Upper lobe of left lung (tissue), 4 donors: ENCODE results near the gene DEFB110.

Experiments used
- EP300 ChIP-seq, 4 donors: sonication (generic); formaldehyde crosslinking; IDR thresholded peaks; one replicate each; pipeline ENCODE4 v1.5.1; 2017; ENCODE audit warnings: antibody characterized with exemption in 4 of 4, control low read depth in 2 of 4
- POLR2A ChIP-seq, 4 donors: fragments of 450-650 bp; IDR thresholded peaks; one replicate each; pipeline ENCODE4 v1.5.1; 2016 to 2017; ENCODE audit warnings: antibody characterized with exemption in 4 of 4, mild to moderate bottlenecking in 2 of 4
- TF ChIP-seq, protein P1 (sequence below), 6 experiments: fragments of 450-650 bp in 4 of 6; fragments of 200-600 bp in 2 of 6; sonication (generic) in 2 of 6; IDR thresholded peaks; one replicate each; pipeline ENCODE4 v1.5.1; 2016 to 2019; ENCODE audit warnings: antibody characterized with exemption in 6 of 6

DNA sequence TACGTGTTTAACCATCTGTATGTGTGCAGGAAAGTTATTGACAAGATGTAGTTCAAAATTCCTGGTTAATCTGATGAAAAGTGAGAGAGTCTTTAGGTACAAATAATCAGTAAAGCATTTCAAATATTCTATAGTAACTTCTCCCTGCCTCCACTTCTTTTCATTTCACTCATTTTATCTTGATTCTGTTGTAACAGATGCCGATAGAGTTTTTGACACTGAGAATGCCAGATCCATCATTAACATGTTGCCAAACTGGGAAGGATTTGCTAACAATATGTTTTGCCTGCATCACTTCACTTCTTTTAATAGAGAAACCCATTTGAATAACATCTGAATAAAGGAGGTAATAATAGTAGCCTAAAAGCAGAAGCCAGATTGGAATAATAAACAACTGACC lies 48.3 kb upstream of the DEFB110 start:
- TF ChIP-seq, protein P1, sequence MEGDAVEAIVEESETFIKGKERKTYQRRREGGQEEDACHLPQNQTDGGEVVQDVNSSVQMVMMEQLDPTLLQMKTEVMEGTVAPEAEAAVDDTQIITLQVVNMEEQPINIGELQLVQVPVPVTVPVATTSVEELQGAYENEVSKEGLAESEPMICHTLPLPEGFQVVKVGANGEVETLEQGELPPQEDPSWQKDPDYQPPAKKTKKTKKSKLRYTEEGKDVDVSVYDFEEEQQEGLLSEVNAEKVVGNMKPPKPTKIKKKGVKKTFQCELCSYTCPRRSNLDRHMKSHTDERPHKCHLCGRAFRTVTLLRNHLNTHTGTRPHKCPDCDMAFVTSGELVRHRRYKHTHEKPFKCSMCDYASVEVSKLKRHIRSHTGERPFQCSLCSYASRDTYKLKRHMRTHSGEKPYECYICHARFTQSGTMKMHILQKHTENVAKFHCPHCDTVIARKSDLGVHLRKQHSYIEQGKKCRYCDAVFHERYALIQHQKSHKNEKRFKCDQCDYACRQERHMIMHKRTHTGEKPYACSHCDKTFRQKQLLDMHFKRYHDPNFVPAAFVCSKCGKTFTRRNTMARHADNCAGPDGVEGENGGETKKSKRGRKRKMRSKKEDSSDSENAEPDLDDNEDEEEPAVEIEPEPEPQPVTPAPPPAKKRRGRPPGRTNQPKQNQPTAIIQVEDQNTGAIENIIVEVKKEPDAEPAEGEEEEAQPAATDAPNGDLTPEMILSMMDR (IDR thresholded peaks at IDR 0.05): no peak
- TF ChIP-seq POLR2A (IDR thresholded peaks at IDR 0.05) (no peak), EP300 (IDR thresholded peaks at IDR 0.05) (no peak)
